IMR-90 (cell line): ENCODE data around the gene HRH3. TPM values are rescaled to one million over a fixed set of nuclear protein-coding genes. Genes with fewer than 3 reads are reported as not detected.

Experiments used
- ATAC-seq: fragments of 200-7000 bp; cut with Tn5 transposase; 2 replicates; pipeline ENCODE4 v1.9.1; 2020; ENCODE audit warnings: low read depth, mild to moderate bottlenecking, moderate library complexity
- BruUV-seq: library from RNA; stranded (reverse); fragments of 400-500 nt; replicated peaks from 2 replicates; lab custom pipeline; 2021; lab: Mats Ljungman, UMichigan
- CTCF ChIA-PET: fragments of 300-600 bp; formaldehyde crosslinking; extraction: SDS; loops from one replicate; lab custom pipeline; 2021; ENCODE audit warnings: antibody characterized with exemption; lab: Yijun Ruan, JAX
- POLR2A ChIA-PET: fragments of 300-600 bp; sonication (Branson Sonifier 250); formaldehyde crosslinking; loops from one replicate; lab custom pipeline; 2022; ENCODE audit warnings: antibody characterized with exemption; ENCODE audit not compliant: unreplicated experiment; lab: Charles Lee
- DNase-seq: peaks from one replicate; pipeline ENCODE4 v3.0.0; 2013
- H2AFZ ChIP-seq: replicated peaks from 2 replicates; pipeline ENCODE3; 2013; ENCODE audit warnings: low read length, mild to moderate bottlenecking; ENCODE audit not compliant: poor library complexity
- H2AK5ac ChIP-seq: 2 replicates; pipeline ENCODE4 v1.6.1; 2013; ENCODE audit warnings: low read depth, low read length, inconsistent platforms
- H2AK9ac ChIP-seq: replicated peaks from 2 replicates; pipeline ENCODE3; 2013; ENCODE audit warnings: mild to moderate bottlenecking, low read depth, low read length, moderate library complexity; ENCODE audit not compliant: poor library complexity
- H2BK120ac ChIP-seq: 2 replicates; pipeline ENCODE4 v1.6.1; 2013; ENCODE audit warnings: low read depth, low read length, inconsistent platforms
- H2BK15ac ChIP-seq: 3 replicates; pipeline ENCODE4 v1.6.1; 2013; ENCODE audit warnings: low read depth, low read length, inconsistent platforms
- H2BK20ac ChIP-seq: 2 replicates; pipeline ENCODE4 v1.6.1; 2013; ENCODE audit warnings: low read depth, mild to moderate bottlenecking, inconsistent platforms, low read length, moderate library complexity
- H2BK5ac ChIP-seq: 2 replicates; pipeline ENCODE4 v1.6.1; 2013; ENCODE audit warnings: mild to moderate bottlenecking, low read depth, low read length, inconsistent platforms; ENCODE audit not compliant: poor library complexity, severe bottlenecking
- H3K14ac ChIP-seq: replicated peaks from 2 replicates; pipeline ENCODE4 v1.6.1; 2013; ENCODE audit warnings: low read depth, low read length, inconsistent platforms
- H3K18ac ChIP-seq: 2 replicates; pipeline ENCODE4 v1.6.1; 2013; ENCODE audit warnings: low read depth, low read length, control low read depth
- H3K23ac ChIP-seq: 2 replicates; pipeline ENCODE4 v1.6.1; 2013; ENCODE audit warnings: low read depth, low read length, inconsistent platforms
- H3K27ac ChIP-seq: 2 replicates; pipeline ENCODE4 v1.5.1; 2013; ENCODE audit warnings: mild to moderate bottlenecking, control low read depth, low read length; ENCODE audit not compliant: insufficient read depth
- H3K27me3 ChIP-seq: 2 replicates; pipeline ENCODE4 v1.6.1; 2013; ENCODE audit warnings: low read length; ENCODE audit not compliant: control insufficient read depth, insufficient read depth
- H3K36me3 ChIP-seq: 2 replicates; pipeline ENCODE4 v1.6.1; 2013; ENCODE audit warnings: low read length, mixed read lengths; ENCODE audit not compliant: control insufficient read depth, insufficient read depth
- H3K4ac ChIP-seq: 2 replicates; pipeline ENCODE4 v1.6.1; 2013; ENCODE audit warnings: low read depth, low read length, inconsistent platforms
- H3K4me1 ChIP-seq: 2 replicates; pipeline ENCODE4 v1.6.1; 2013; ENCODE audit warnings: low read length, mixed read lengths; ENCODE audit not compliant: control insufficient read depth, insufficient read depth
- H3K4me2 ChIP-seq: 2 replicates; pipeline ENCODE4 v1.6.1; 2013; ENCODE audit warnings: low read depth, mild to moderate bottlenecking, control low read depth, low read length, moderate library complexity
- H3K4me3 ChIP-seq: 2 replicates; pipeline ENCODE4 v1.5.1; 2013; ENCODE audit warnings: low read depth, mild to moderate bottlenecking, control low read depth, low read length, moderate library complexity; ENCODE audit not compliant: insufficient read depth
- H3K56ac ChIP-seq: 2 replicates; pipeline ENCODE4 v1.6.1; 2013; ENCODE audit warnings: low read length, inconsistent platforms; ENCODE audit not compliant: insufficient read depth; ENCODE audit errors: extremely low read depth
- H3K79me1 ChIP-seq, 2 experiments: 2 replicates each; pipeline ENCODE4 v1.6.1; 2013; ENCODE audit warnings: low read length in 2 of 2, inconsistent platforms in 1 of 2, low read depth in 1 of 2
- H3K9ac ChIP-seq: 2 replicates; pipeline ENCODE4 v1.6.1; 2013; ENCODE audit warnings: low read depth, low read length, control low read depth
- H3K9me1 ChIP-seq: 2 replicates; pipeline ENCODE4 v1.6.1; 2013; ENCODE audit warnings: low read length, inconsistent platforms; ENCODE audit not compliant: insufficient read depth
- H3K9me3 ChIP-seq: 2 replicates; pipeline ENCODE4 v1.6.1; 2013; ENCODE audit warnings: low read length; ENCODE audit not compliant: control insufficient read depth, insufficient read depth
- H4K20me1 ChIP-seq: 2 replicates; pipeline ENCODE4 v1.6.1; 2013; ENCODE audit warnings: low read length, inconsistent platforms; ENCODE audit not compliant: insufficient read depth
- H4K5ac ChIP-seq: 2 replicates; pipeline ENCODE4 v1.6.1; 2013; ENCODE audit warnings: mild to moderate bottlenecking, low read depth, low read length, control low read depth
- H4K8ac ChIP-seq, 2 experiments: 2 replicates each; pipeline ENCODE4 v1.6.1; 2013; ENCODE audit warnings: low read depth in 2 of 2, low read length in 2 of 2, control low read depth in 1 of 2, inconsistent platforms in 1 of 2
- H4K91ac ChIP-seq: 2 replicates; pipeline ENCODE4 v1.6.1; 2013; ENCODE audit warnings: low read depth, low read length, inconsistent platforms; ENCODE audit not compliant: insufficient read depth
- MAZ ChIP-seq: IDR thresholded peaks from 2 replicates; pipeline ENCODE4 v1.6.1; 2012; ENCODE audit warnings: low read depth, mild to moderate bottlenecking, low read length, improper control_type of control experiment, moderate library complexity, borderline replicate concordance
- RCOR1 ChIP-seq: IDR thresholded peaks from 2 replicates; pipeline ENCODE4 v1.6.1; 2012; ENCODE audit warnings: mild to moderate bottlenecking, low read length, improper control_type of control experiment; ENCODE audit not compliant: insufficient replicate concordance
- SMC3 ChIP-seq: fragments of 150-350 bp; IDR thresholded peaks from 2 replicates; pipeline ENCODE4 v1.6.1; 2016; ENCODE audit warnings: low read depth, mild to moderate bottlenecking, antibody characterized with exemption, low read length, moderate library complexity
- WGBS, 2 experiments: methylation state at CpG; one replicate each; pipeline versions ENCODE4 v1.1.5 to v1.1.7; 2013; ENCODE audit warnings: missing lambda C conversion rate in 2 of 2; ENCODE audit not compliant: insufficient read length in 1 of 2; ENCODE audit errors: extremely low coverage in 2 of 2; 5-methylcytosine and 5-hydroxymethylcytosine counted together
- dilution Hi-C: fragments of 300-500 bp; cut with HindIII; formaldehyde crosslinking; loops from one replicate; pipeline ENCODE4 v1.14.3; 2018; ENCODE audit warnings: low sequenced_read_pairs; ENCODE audit not compliant: unreplicated experiment
- in situ Hi-C: fragments of 300-500 bp; cut with MboI; formaldehyde crosslinking; loops from 3 replicates; pipeline ENCODE4 v1.14.3; 2019; ENCODE audit warnings: low sequenced_read_pairs, inconsistent platforms, mixed read lengths
- intact Hi-C: fragments of 100-400 bp; cut with micrococcal nuclease; formaldehyde crosslinking; loops from 2 replicates; pipeline ENCODE4 v1.10.0; 2022
- polyA plus RNA-seq, 3 experiments: library from polyadenylated mRNA; depleted of rRNA; stranded (reverse); fragments of >200 nt; gene quantifications; 2 replicates each; pipeline ENCODE4 v1.2.3, GENCODE V29; 2012; ENCODE audit warnings: low replicate concordance in 1 of 3
- total RNA-seq: library from RNA; depleted of rRNA; stranded (reverse); fragments of >200 nt; gene quantifications from 2 replicates; pipeline ENCODE4 v1.2.3, GENCODE V29; 2012

The HRH3 gene
- total and polyA plus RNA-seq, 2 of the 4 experiments (the other 2 are of a cell fraction) = not detected

GRCh38 chr20:62215991-62216635 is 4.0 kb downstream of the HRH3 start:
- no peak overlapping the region for H3K4ac ChIP-seq
- no peak overlapping the region for H2BK20ac ChIP-seq
- in situ Hi-C loops (no loop called here), intact Hi-C loops (no loop called here), dilution Hi-C loops (no loop called here)
- H3K23ac ChIP-seq = no peak overlapping the region
- no TSS peak for BruUV-seq
- no peak overlapping the region for H3K9ac ChIP-seq
- no peaks in the 10 kb centered on the region for H3K9me3 ChIP-seq
- ATAC-seq (no peak), DNase-seq (no peak)
- CTCF ChIA-PET = no interaction called here
- no peaks in the 10 kb centered on the region for H3K9me1 ChIP-seq
- WGBS, 2 experiments = 78% methylated on average over 22 of the region's 40 CpGs; no CpG with 5 or more reads in 1 of the 2 experiments
- POLR2A ChIA-PET = no interaction called here
- H2BK120ac ChIP-seq = no peak overlapping the region
- no peaks in the 10 kb centered on the region for H3K36me3 ChIP-seq
- H3K4me2 ChIP-seq = no peak overlapping the region
- H3K14ac ChIP-seq = no peak overlapping the region
- no peak overlapping the region for H4K91ac ChIP-seq
- no peak overlapping the region for H2BK5ac ChIP-seq
- H3K4me3 ChIP-seq = no peak overlapping the region
- no peak overlapping the region for H3K27ac ChIP-seq
- no peaks in the 10 kb centered on the region for H3K79me1 ChIP-seq
- peaks cover 67% of the 10 kb centered on the region for H3K27me3 ChIP-seq
- H3K4me1 ChIP-seq = no peaks in the 10 kb centered on the region
- peaks cover 11% of the 10 kb centered on the region for H4K20me1 ChIP-seq
- no peak overlapping the region for H2BK15ac ChIP-seq
- H4K5ac ChIP-seq = no peak overlapping the region
- no peak overlapping the region for H2AK5ac ChIP-seq
- no peak overlapping the region for H3K18ac ChIP-seq
- H3K56ac ChIP-seq = no peak overlapping the region
- no peak overlapping the region for H2AFZ ChIP-seq
- no peak overlapping the region for H4K8ac ChIP-seq
- no peak for TF ChIP-seq MAZ
- TF ChIP-seq RCOR1 = no peak
- TF ChIP-seq SMC3 = no peak
- no peak overlapping the region for H2AK9ac ChIP-seq
